GM12878 (cell line): ENCODE results near the gene OSBPL7. TPM values are rescaled to one million over a fixed set of nuclear protein-coding genes. Genes with fewer than 3 reads are reported as not detected.

Experiments
- ATAC-seq: fragments of 200-7000 bp; cut with Tn5 transposase; 3 replicates; pipeline ENCODE4 v1.9.1; 2020; ENCODE audit warnings: mild to moderate bottlenecking, moderate library complexity
- BruUV-seq: library from RNA; stranded (reverse); fragments of 400-500 nt; replicated peaks from 2 replicates; lab custom pipeline; 2021; lab: Mats Ljungman, UMichigan
- CTCF ChIA-PET: fragments of 300-600 bp; sonication (Branson Sonifier 250); formaldehyde crosslinking; extraction: SDS; loops from one replicate; lab custom pipeline; 2021; ENCODE audit warnings: inconsistent platforms; lab: Yijun Ruan, JAX
- POLR2A ChIA-PET: fragments of 350-600 bp; formaldehyde crosslinking; extraction: SDS; loops from one replicate; lab custom pipeline; 2021; ENCODE audit warnings: inconsistent platforms; lab: Charles Lee
- RAD21 ChIA-PET: fragments of 300-600 bp; sonication (Branson Sonifier 250); formaldehyde crosslinking; loops from one replicate; lab custom pipeline; 2023; ENCODE audit warnings: antibody characterized with exemption; ENCODE audit not compliant: unreplicated experiment; lab: Charles Lee
- SMC1A ChIA-PET: fragments of 300-600 bp; sonication (Branson Sonifier 250); formaldehyde crosslinking; loops from one replicate; lab custom pipeline; 2023; ENCODE audit not compliant: unreplicated experiment, uncharacterized antibody; lab: Charles Lee
- DNase-seq: peaks from one replicate; pipeline ENCODE4 v3.0.0-alpha.2; 2011; ENCODE audit warnings: low read depth, low spot score
- FAIRE-seq: peaks from 3 replicates; lab custom pipeline; 2011; peaks lifted over from hg19 to GRCh38; lab: Jason Lieb, UNC
- H2AFZ ChIP-seq: 2 replicates; pipeline ENCODE4 v1.6.0; 2011; ENCODE audit warnings: low read depth, low read length, control low read depth; ENCODE audit not compliant: control insufficient read depth
- H3K27ac ChIP-seq: 2 replicates; pipeline ENCODE4 v1.5.1; 2011; ENCODE audit warnings: control low read depth; ENCODE audit not compliant: control insufficient read depth, insufficient read depth
- H3K27me3 ChIP-seq, 2 experiments: replicated peaks in 1 of 2; 2 replicates each; pipeline versions ENCODE4 v1.6.0 to v1.6.1; 2011; ENCODE audit warnings: low read length in 1 of 2; ENCODE audit not compliant: control insufficient read depth in 2 of 2, insufficient read depth in 2 of 2
- H3K36me3 ChIP-seq, 2 experiments: 2 replicates each; pipeline ENCODE4 v1.5.1; 2011; ENCODE audit warnings: low read length in 1 of 2; ENCODE audit not compliant: control insufficient read depth in 2 of 2, insufficient read depth in 2 of 2
- H3K4me1 ChIP-seq: 2 replicates; pipeline ENCODE4 v1.6.1; 2011; ENCODE audit warnings: mild to moderate bottlenecking, low read length, moderate library complexity, mixed read lengths; ENCODE audit not compliant: control insufficient read depth, insufficient read depth
- H3K4me2 ChIP-seq: 2 replicates; pipeline ENCODE4 v1.6.0; 2011; ENCODE audit warnings: control low read depth; ENCODE audit not compliant: control insufficient read depth, insufficient read depth
- H3K4me3 ChIP-seq: fragments of 200-600 bp; sonication (generic); 2 replicates; pipeline ENCODE4 v1.5.1; 2016
- H3K79me2 ChIP-seq: 2 replicates; pipeline ENCODE4 v1.6.0; 2011; ENCODE audit warnings: low read length; ENCODE audit not compliant: control insufficient read depth, insufficient read depth
- H3K9ac ChIP-seq: 2 replicates; pipeline ENCODE4 v1.8.0; 2011; ENCODE audit warnings: low read length, control low read depth, mixed read lengths; ENCODE audit not compliant: control insufficient read depth, insufficient read depth
- H3K9me3 ChIP-seq: replicated peaks from 3 replicates; pipeline ENCODE4 v1.5.1; 2011; ENCODE audit warnings: mild to moderate bottlenecking, low read length; ENCODE audit not compliant: control insufficient read depth, insufficient read depth
- H4K20me1 ChIP-seq: 2 replicates; pipeline ENCODE4 v1.6.0; 2011; ENCODE audit not compliant: control insufficient read depth, insufficient read depth
- FOXM1 ChIP-seq: IDR thresholded peaks from 2 replicates; pipeline ENCODE4 v1.6.1; 2012; ENCODE audit warnings: low read depth, mild to moderate bottlenecking, inconsistent platforms, low read length, moderate library complexity
- HCFC1 ChIP-seq: fragments of 150-350 bp; IDR thresholded peaks from 2 replicates; pipeline ENCODE4 v1.6.1; 2014; ENCODE audit warnings: low read length
- HDAC2 ChIP-seq: fragments of 200-600 bp; sonication (generic); IDR thresholded peaks from 2 replicates; pipeline ENCODE4 v1.6.1; 2017
- JUNB ChIP-seq: IDR thresholded peaks from 2 replicates; pipeline ENCODE4 v1.6.1; 2016; ENCODE audit warnings: antibody characterized with exemption, mild to moderate bottlenecking
- NFYA ChIP-seq: IDR thresholded peaks from 2 replicates; pipeline ENCODE4 v1.6.1; 2011; ENCODE audit warnings: low read depth, mild to moderate bottlenecking, low read length, improper control_type of control experiment, borderline replicate concordance
- POLR2AphosphoS5 ChIP-seq: IDR thresholded peaks from 2 replicates; pipeline ENCODE4 v1.6.1; 2011; ENCODE audit warnings: mild to moderate bottlenecking, low read length, inconsistent platforms
- SPI1 ChIP-seq: IDR thresholded peaks from 2 replicates; pipeline ENCODE4 v1.6.1; 2011; ENCODE audit warnings: low read depth, mild to moderate bottlenecking, low read length, moderate library complexity, borderline replicate concordance; ENCODE audit not compliant: insufficient read depth
- SRF ChIP-seq, 2 experiments: IDR thresholded peaks; 2 replicates each; pipeline ENCODE4 v1.6.1; 2011; ENCODE audit warnings: low read depth in 2 of 2, low read length in 2 of 2, mild to moderate bottlenecking in 1 of 2, moderate library complexity in 1 of 2
- TCF12 ChIP-seq: IDR thresholded peaks from 2 replicates; pipeline ENCODE4 v1.6.1; 2011; ENCODE audit warnings: low read depth, mild to moderate bottlenecking, low read length
- WGBS: methylation state at CpG from one replicate; pipeline ENCODE4 v1.1.6; 2016; ENCODE audit warnings: low lambda C conversion rate; ENCODE audit not compliant: insufficient replicate concordance, insufficient coverage; ENCODE audit errors: missing lambda C conversion rate; 5-methylcytosine and 5-hydroxymethylcytosine counted together
- in situ Hi-C: fragments of 300-500 bp; cut with MboI; formaldehyde crosslinking; loops from 9 replicates; pipeline ENCODE4 v1.14.3; 2018; ENCODE audit warnings: mixed read lengths
- intact Hi-C: fragments of 100-400 bp; cut with micrococcal nuclease; formaldehyde crosslinking; loops from one replicate; pipeline ENCODE4 v1.14.2; 2022; ENCODE audit not compliant: unreplicated experiment
- polyA plus RNA-seq, 11 experiments: library from polyadenylated mRNA; depleted of rRNA in 4 of 11; unstranded in 6 of 11; stranded (reverse) in 5 of 11; fragments of >200 nt; fragmentation: Nextera tagmentation in 4 of 11; fragmentation: Illumina TruSeq in 1 of 11; extraction: Ambion mirVana in 4 of 11; extraction: Trizol in 1 of 11; gene quantifications; 1 replicate in 1 of 11; 2 replicates in 10 of 11; pipeline versions ENCODE4 v1.2.1 to v1.2.3, GENCODE V29; 2011 to 2016; ENCODE audit warnings: inconsistent platforms in 2 of 11, missing spikeins in 2 of 11, low read depth in 1 of 11
- total RNA-seq, 4 experiments: library from RNA; depleted of rRNA in 3 of 4; stranded (reverse); fragments of >200 nt in 3 of 4; fragmentation: Illumina TruSeq in 1 of 4; extraction: Trizol in 1 of 4; gene quantifications; 2 replicates each; pipeline versions ENCODE4 v1.2.1 to v1.2.3, GENCODE V29; 2013 to 2021
- TF ChIP-seq, protein P1 (sequence below): fragments of 450-650 bp; IDR thresholded peaks from 2 replicates; pipeline ENCODE4 v1.6.1; 2017; ENCODE audit warnings: mild to moderate bottlenecking
- TF ChIP-seq, protein P2 (sequence below): fragments of 450-650 bp; IDR thresholded peaks from 2 replicates; pipeline ENCODE4 v1.6.1; 2016; ENCODE audit warnings: mild to moderate bottlenecking, moderate library complexity, borderline replicate concordance
- TF ChIP-seq, protein P3 (sequence below): IDR thresholded peaks from 2 replicates; pipeline ENCODE4 v1.6.1; 2011; ENCODE audit warnings: borderline replicate concordance, low read depth, mild to moderate bottlenecking, moderate library complexity, low read length; ENCODE audit not compliant: insufficient read depth, poor library complexity, severe bottlenecking
- TF ChIP-seq, protein P4 (sequence below): fragments of 450-650 bp; IDR thresholded peaks from 2 replicates; pipeline ENCODE4 v1.6.1; 2017; ENCODE audit warnings: mild to moderate bottlenecking, moderate library complexity

The OSBPL7 gene
- total and polyA plus RNA-seq, 10 of the 15 experiments (the other 5 are each of a cell fraction or from before 2014, with no cell fraction given) = 0.50 to 16.1 (median 6.7) TPM

DNA sequence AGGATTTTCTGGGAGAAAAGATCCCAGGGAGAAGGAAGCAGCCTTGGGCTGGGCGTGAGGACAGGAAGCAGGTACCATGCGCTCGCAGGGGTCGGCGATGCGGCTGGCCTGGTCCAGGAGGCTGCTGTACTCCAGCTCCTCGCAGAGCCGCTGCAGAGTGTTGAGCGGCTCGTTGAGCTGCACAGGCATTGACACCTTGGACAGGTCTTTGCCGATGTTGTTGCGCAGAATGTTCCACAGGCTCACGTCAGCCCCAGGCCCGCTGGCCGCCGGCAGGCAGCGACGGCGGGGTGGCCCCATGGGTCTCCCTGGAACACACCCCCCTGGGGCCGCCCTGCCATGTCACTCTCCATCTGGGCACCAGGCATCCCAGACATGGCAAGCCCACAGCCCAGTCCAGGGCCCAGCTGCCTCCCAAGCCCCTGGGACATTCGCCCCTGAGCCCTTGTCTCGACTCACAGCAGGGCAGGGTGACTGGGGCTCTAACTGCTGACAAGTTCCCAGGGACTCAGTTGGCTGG, 8.0 kb downstream of the OSBPL7 start:
- H3K79me2 ChIP-seq = no peaks in the 10 kb centered on the region
- CTCF ChIA-PET = no interaction called here
- POLR2A ChIA-PET = no interaction called here
- H4K20me1 ChIP-seq = no peaks in the 10 kb centered on the region
- DNase-seq (no peak), FAIRE-seq (no peak), ATAC-seq (no peak)
- SMC1A ChIA-PET = no interaction called here
- H3K27me3 ChIP-seq = no peaks in the 10 kb centered on the region
- H3K4me2 ChIP-seq = no peak overlapping the region
- RAD21 ChIA-PET = no interaction called here
- in situ Hi-C loops (no loop called here), intact Hi-C loops (no loop called here)
- 93% methylated on average over 22 of the region's 22 CpGs for WGBS
- no peak overlapping the region for H3K4me3 ChIP-seq
- no peak overlapping the region for H3K9ac ChIP-seq
- peaks cover 11% of the 10 kb centered on the region in 2 experiments; a peak in 3 of 4 replicates for H3K36me3 ChIP-seq
- H3K27ac ChIP-seq = no peak overlapping the region
- no peaks in the 10 kb centered on the region for H3K4me1 ChIP-seq
- H2AFZ ChIP-seq = no peak overlapping the region
- no peaks in the 10 kb centered on the region for H3K9me3 ChIP-seq
- no TSS peak for BruUV-seq
- TF ChIP-seq HDAC2 (no peak), FOXM1 (no peak), POLR2AphosphoS5 (no peak), TCF12 (no peak), SPI1 (no peak), SRF (IDR thresholded peaks at IDR 0.05; ENCODE audit: low read depth in 2 of 2, low read length in 2 of 2) (no peak), JUNB (no peak), HCFC1 (no peak), NFYA (no peak)
- TF ChIP-seq, protein P1, sequence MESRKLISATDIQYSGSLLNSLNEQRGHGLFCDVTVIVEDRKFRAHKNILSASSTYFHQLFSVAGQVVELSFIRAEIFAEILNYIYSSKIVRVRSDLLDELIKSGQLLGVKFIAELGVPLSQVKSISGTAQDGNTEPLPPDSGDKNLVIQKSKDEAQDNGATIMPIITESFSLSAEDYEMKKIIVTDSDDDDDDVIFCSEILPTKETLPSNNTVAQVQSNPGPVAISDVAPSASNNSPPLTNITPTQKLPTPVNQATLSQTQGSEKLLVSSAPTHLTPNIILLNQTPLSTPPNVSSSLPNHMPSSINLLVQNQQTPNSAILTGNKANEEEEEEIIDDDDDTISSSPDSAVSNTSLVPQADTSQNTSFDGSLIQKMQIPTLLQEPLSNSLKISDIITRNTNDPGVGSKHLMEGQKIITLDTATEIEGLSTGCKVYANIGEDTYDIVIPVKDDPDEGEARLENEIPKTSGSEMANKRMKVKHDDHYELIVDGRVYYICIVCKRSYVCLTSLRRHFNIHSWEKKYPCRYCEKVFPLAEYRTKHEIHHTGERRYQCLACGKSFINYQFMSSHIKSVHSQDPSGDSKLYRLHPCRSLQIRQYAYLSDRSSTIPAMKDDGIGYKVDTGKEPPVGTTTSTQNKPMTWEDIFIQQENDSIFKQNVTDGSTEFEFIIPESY = no peak
- TF ChIP-seq, protein P2, sequence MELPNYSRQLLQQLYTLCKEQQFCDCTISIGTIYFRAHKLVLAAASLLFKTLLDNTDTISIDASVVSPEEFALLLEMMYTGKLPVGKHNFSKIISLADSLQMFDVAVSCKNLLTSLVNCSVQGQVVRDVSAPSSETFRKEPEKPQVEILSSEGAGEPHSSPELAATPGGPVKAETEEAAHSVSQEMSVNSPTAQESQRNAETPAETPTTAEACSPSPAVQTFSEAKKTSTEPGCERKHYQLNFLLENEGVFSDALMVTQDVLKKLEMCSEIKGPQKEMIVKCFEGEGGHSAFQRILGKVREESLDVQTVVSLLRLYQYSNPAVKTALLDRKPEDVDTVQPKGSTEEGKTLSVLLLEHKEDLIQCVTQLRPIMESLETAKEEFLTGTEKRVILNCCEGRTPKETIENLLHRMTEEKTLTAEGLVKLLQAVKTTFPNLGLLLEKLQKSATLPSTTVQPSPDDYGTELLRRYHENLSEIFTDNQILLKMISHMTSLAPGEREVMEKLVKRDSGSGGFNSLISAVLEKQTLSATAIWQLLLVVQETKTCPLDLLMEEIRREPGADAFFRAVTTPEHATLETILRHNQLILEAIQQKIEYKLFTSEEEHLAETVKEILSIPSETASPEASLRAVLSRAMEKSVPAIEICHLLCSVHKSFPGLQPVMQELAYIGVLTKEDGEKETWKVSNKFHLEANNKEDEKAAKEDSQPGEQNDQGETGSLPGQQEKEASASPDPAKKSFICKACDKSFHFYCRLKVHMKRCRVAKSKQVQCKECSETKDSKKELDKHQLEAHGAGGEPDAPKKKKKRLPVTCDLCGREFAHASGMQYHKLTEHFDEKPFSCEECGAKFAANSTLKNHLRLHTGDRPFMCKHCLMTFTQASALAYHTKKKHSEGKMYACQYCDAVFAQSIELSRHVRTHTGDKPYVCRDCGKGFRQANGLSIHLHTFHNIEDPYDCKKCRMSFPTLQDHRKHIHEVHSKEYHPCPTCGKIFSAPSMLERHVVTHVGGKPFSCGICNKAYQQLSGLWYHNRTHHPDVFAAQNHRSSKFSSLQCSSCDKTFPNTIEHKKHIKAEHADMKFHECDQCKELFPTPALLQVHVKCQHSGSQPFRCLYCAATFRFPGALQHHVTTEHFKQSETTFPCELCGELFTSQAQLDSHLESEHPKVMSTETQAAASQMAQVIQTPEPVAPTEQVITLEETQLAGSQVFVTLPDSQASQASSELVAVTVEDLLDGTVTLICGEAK = no peak
- TF ChIP-seq, protein P3, sequence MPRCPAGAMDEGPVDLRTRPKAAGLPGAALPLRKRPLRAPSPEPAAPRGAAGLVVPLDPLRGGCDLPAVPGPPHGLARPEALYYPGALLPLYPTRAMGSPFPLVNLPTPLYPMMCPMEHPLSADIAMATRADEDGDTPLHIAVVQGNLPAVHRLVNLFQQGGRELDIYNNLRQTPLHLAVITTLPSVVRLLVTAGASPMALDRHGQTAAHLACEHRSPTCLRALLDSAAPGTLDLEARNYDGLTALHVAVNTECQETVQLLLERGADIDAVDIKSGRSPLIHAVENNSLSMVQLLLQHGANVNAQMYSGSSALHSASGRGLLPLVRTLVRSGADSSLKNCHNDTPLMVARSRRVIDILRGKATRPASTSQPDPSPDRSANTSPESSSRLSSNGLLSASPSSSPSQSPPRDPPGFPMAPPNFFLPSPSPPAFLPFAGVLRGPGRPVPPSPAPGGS = no peak
- TF ChIP-seq, protein P4, sequence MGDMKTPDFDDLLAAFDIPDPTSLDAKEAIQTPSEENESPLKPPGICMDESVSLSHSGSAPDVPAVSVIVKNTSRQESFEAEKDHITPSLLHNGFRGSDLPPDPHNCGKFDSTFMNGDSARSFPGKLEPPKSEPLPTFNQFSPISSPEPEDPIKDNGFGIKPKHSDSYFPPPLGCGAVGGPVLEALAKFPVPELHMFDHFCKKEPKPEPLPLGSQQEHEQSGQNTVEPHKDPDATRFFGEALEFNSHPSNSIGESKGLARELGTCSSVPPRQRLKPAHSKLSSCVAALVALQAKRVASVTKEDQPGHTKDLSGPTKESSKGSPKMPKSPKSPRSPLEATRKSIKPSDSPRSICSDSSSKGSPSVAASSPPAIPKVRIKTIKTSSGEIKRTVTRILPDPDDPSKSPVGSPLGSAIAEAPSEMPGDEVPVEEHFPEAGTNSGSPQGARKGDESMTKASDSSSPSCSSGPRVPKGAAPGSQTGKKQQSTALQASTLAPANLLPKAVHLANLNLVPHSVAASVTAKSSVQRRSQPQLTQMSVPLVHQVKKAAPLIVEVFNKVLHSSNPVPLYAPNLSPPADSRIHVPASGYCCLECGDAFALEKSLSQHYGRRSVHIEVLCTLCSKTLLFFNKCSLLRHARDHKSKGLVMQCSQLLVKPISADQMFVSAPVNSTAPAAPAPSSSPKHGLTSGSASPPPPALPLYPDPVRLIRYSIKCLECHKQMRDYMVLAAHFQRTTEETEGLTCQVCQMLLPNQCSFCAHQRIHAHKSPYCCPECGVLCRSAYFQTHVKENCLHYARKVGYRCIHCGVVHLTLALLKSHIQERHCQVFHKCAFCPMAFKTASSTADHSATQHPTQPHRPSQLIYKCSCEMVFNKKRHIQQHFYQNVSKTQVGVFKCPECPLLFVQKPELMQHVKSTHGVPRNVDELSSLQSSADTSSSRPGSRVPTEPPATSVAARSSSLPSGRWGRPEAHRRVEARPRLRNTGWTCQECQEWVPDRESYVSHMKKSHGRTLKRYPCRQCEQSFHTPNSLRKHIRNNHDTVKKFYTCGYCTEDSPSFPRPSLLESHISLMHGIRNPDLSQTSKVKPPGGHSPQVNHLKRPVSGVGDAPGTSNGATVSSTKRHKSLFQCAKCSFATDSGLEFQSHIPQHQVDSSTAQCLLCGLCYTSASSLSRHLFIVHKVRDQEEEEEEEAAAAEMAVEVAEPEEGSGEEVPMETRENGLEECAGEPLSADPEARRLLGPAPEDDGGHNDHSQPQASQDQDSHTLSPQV = no peak
